ENCODE measurements around the gene CDH13. TPM values are rescaled to one million over a fixed set of nuclear protein-coding genes. Genes with fewer than 3 reads are reported as not detected.
A peak's percentile ranks its signal among the peaks of the same experiment; 100 is the strongest.

The CDH13 gene
- total and polyA plus RNA-seq, 9 of the 15 experiments (the other 6 are each of a cell fraction or from before 2014, with no cell fraction given): 0.03 TPM; not detected in 8

- TF ChIP-seq CLOCK (CRISPR knock-in tag; IDR thresholded peaks at IDR 0.05; ENCODE audit: borderline replicate concordance) (no peak), NFIC (IDR thresholded peaks at IDR 0.05) (peak; percentile 68), ZNF165 (CRISPR knock-in tag; IDR thresholded peaks at IDR 0.05; ENCODE audit: borderline replicate concordance) (no peak), ZNF668 (CRISPR knock-in tag; IDR thresholded peaks at IDR 0.05) (no peak), HOXB6 (CRISPR knock-in tag; IDR thresholded peaks at IDR 0.05; ENCODE audit: borderline replicate concordance) (no peak), ZNF253 (CRISPR knock-in tag; conservative IDR thresholded peaks at IDR 0.05) (no peak), MYBL2 (IDR thresholded peaks at IDR 0.05; ENCODE audit: low read depth) (no peak), MYBL2 (CRISPR knock-in tag; IDR thresholded peaks at IDR 0.05; ENCODE audit: borderline replicate concordance) (no peak), ZNF232 (CRISPR knock-in tag; IDR thresholded peaks at IDR 0.05) (no peak)
- TF ChIP-seq, protein P1, sequence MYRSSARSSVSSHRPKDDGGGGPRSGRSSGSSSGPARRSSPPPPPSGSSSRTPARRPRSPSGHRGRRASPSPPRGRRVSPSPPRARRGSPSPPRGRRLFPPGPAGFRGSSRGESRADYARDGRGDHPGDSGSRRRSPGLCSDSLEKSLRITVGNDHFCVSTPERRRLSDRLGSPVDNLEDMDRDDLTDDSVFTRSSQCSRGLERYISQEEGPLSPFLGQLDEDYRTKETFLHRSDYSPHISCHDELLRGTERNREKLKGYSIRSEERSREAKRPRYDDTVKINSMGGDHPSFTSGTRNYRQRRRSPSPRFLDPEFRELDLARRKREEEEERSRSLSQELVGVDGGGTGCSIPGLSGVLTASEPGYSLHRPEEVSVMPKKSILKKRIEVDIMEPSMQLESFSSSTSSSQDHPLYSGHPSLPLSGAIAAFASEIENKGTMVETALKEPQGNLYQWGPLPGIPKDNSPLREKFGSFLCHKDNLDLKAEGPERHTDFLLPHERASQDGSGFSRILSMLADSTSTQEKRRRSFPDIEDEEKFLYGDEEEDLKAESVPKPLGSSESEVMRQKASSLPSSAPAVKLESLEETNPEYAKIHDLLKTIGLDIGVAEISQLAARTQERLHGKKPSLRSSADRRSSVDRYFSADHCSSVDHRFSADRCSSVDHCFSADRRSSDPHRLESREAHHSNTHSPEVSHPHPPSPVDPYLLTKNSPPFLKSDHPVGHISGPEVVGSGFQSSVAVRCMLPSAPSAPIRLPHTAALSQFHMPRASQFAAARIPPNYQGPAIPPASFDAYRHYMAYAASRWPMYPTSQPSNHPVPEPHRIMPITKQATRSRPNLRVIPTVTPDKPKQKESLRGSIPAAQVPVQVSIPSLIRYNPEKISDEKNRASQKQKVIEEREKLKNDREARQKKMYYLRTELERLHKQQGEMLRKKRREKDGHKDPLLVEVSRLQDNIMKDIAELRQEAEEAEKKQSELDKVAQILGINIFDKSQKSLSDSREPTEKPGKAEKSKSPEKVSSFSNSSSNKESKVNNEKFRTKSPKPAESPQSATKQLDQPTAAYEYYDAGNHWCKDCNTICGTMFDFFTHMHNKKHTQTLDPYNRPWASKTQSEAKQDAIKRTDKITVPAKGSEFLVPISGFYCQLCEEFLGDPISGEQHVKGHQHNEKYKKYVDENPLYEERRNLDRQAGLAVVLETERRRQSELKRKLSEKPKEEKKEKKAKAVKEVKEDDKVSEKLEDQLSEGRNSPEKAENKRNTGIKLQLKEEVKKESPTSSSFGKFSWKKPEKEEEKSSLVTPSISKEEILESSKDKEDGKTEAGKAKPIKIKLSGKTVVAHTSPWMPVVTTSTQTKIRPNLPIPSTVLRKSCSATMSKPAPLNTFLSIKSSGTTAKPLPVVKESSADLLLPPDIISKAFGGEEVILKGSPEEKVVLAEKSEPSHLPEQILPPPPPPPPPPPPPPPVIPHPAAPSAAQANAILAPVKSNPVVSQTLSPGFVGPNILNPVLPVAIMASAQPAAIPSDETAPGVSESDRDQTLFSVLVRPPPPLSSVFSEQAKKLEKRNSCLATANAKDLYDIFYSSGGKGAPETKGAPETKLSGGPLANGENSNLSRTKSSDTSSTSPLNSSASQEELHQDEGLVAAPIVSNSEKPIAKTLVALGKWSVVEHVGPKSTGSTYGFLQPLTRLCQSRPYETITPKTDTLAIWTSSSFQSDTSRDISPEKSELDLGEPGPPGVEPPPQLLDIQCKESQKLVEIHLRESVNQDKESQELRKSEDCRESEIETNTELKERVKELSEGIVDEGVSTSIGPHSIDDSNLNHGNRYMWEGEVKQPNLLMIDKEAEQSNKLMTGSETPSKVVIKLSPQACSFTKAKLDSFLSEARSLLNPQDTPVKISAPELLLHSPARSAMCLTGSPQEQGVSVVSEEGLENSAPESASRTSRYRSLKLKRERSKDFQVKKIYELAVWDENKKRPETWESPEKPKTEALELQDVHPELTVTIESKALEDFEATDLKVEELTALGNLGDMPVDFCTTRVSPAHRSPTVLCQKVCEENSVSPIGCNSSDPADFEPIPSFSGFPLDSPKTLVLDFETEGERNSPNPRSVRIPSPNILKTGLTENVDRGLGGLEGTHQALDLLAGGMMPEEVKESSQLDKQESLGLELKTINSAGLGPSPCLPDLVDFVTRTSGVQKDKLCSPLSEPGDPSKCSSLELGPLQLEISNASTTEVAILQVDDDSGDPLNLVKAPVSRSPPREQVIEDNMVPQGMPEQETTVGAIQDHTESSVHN (IDR thresholded peaks at IDR 0.05; ENCODE audit: borderline replicate concordance in 1 of 2, low read depth in 1 of 2): no peak
- TF ChIP-seq, protein P2, sequence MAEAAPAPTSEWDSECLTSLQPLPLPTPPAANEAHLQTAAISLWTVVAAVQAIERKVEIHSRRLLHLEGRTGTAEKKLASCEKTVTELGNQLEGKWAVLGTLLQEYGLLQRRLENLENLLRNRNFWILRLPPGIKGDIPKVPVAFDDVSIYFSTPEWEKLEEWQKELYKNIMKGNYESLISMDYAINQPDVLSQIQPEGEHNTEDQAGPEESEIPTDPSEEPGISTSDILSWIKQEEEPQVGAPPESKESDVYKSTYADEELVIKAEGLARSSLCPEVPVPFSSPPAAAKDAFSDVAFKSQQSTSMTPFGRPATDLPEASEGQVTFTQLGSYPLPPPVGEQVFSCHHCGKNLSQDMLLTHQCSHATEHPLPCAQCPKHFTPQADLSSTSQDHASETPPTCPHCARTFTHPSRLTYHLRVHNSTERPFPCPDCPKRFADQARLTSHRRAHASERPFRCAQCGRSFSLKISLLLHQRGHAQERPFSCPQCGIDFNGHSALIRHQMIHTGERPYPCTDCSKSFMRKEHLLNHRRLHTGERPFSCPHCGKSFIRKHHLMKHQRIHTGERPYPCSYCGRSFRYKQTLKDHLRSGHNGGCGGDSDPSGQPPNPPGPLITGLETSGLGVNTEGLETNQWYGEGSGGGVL (CRISPR knock-in tag; IDR thresholded peaks at IDR 0.05): no peak
- TF ChIP-seq, protein P3, sequence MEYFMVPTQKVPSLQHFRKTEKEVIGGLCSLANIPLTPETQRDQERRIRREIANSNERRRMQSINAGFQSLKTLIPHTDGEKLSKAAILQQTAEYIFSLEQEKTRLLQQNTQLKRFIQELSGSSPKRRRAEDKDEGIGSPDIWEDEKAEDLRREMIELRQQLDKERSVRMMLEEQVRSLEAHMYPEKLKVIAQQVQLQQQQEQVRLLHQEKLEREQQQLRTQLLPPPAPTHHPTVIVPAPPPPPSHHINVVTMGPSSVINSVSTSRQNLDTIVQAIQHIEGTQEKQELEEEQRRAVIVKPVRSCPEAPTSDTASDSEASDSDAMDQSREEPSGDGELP (CRISPR knock-in tag; IDR thresholded peaks at IDR 0.05; ENCODE audit: borderline replicate concordance): peak; percentile 41; the same call in 1 of the 2 replicates
Observed at GRCh38 chr16:83807710-83808572, 1181.2 kb downstream of the CDH13 start, which contains the start of gene HSBP1 (continued).

All from K562 (cell line).